GM18498 (cell line): Measurements from ENCODE around the gene SNN.

Experiments used
- ATAC-seq: cut with Tn5 transposase; IDR thresholded peaks from one replicate; pipeline ENCODE4 v1.9.1; 2021; ENCODE audit warnings: mild to moderate bottlenecking, moderate library complexity; ENCODE audit not compliant: unreplicated experiment

The SNN gene

DNA sequence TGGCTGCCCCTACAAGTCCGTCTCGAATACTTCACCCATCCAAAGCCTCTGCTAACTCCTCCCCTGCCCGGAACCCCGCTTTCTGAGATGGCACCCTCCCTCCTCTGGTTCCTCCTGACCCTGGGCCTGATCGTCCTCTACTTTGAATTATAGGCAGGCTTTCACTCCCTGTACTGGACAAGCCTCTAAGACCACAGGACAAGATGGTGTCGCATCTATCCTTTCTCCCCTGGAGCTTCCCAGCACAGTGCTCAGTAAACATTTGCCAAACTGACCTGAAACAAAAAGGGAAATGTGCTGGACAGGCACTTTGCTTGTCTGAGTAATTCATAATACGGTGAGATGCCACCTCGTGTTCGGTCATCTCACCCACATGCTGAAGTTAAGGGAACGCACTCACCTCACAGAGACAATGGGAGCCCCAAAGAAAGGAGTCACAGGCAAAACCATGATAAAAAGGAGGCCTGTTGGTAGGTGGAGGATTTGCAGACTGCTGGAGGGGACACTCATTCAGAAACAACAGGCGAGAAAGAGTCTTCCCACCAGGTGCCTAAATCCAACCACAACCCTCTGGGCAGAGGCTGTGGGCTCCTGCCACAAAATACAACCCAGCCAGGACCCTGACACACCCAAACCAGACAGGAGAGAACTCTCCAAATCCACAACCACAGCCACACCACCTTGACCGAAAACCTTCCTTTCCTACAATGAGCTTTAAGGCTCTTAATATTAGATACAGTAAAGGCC is 28.2 kb downstream of the SNN start:
- ATAC-seq, result no peak

DNA sequence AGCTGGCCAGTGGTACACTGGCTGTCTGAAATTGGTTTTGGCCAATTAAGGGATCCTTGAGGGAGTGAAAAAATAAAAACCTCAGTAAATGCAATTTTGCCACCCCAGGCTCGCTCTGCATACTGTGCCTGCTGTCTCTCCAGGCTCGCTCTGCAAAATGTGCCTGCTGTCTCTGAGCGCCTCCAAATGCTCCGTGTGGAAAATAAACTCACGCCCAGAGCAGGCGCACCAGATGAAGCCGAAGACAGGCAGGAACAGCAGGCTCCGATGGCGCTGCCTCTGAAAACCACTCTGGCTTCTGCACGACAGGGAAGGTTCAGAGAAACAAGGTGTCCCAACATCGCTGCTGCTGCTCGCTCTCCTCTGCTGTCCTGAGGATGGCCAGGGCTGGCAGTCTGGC is 29.1 kb downstream of the SNN start:
- no peak for ATAC-seq

DNA sequence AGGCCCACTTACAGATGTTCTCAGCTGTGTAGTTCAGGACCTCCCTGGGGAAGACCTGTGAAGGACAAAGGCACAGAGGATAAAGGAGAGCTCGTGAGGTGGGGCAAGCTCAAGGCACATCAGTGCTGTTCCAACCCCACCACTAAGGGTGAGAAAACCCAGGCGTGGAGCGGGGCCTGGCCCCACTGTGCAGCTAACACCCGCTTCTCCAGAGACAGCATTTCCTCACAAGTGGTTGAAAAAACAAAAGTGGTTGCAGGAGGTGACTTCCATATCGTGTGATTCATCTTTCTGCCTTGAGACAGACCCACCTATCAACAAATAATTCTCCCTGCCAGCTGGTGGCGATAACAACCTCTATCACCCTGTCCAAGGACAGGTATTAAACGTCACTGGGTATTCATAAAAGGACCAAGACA is 30.0 kb downstream of the SNN start:
- no peak for ATAC-seq

DNA sequence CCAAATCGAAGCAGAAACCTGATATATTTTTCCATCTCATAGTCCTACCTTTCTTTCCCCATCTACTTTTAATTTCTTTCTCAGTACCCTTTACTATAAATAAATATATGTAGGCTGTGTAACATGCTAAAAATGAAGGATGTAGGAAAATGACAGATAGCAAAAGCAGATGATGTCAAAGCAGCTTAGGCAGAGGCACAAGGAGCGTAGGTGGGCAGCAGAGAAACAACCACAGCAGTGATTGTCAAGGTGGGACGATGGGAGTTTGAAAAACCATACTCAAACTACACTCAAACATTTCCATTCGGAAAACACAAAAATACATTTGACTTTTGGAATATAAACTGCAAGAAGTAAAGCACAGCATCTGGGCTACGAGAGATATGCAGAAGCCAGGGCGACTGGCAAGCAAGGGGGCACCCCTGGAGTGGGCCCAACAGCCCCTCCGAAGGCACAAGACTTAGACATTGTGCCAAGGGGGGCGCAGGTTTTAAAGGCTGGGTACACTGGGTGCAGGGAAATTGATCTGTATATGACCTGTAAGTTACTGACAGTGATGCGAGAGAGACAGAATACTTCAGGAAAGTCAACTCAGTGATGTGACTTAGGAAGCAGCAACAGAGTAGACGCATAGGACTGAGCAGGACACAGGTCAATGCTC is 31.1 kb downstream of the SNN start:
- ATAC-seq, result no peak

DNA sequence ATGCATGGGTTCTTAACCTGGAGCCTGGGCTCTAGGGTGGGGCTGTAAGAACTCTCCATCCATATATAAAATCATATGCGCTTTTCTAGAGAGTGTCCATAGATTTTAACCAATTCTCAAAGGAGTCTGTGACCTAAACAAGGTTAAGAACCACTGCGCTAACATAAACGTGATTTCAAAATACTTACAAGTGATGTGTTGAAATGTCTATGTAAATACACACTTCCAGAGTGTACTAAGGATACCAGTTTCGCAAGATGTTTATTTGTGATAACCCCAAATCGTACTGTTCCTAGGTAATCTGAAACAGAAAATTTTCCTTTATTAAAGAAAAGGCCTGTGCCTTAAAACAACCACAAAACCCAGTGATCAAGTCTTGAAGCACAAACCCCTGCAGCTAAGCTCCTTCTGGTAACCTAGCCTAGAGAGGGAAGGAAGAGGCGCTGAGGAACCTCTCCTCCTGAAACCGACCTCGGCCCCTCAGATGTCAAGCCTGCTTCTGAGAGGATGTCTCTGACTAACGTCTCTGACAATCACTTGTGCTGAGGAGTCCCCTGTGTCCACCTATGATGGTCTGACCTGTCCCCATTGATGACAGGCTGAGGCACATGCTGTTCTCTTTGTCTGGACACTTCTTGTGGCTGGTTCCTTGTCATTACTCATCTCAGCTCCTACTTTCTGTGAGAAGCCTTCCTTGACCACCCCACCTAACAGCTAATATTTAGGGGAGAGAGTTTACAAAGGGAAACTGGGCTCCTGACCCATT is 32.2 kb downstream of the SNN start:
- no peak for ATAC-seq

DNA sequence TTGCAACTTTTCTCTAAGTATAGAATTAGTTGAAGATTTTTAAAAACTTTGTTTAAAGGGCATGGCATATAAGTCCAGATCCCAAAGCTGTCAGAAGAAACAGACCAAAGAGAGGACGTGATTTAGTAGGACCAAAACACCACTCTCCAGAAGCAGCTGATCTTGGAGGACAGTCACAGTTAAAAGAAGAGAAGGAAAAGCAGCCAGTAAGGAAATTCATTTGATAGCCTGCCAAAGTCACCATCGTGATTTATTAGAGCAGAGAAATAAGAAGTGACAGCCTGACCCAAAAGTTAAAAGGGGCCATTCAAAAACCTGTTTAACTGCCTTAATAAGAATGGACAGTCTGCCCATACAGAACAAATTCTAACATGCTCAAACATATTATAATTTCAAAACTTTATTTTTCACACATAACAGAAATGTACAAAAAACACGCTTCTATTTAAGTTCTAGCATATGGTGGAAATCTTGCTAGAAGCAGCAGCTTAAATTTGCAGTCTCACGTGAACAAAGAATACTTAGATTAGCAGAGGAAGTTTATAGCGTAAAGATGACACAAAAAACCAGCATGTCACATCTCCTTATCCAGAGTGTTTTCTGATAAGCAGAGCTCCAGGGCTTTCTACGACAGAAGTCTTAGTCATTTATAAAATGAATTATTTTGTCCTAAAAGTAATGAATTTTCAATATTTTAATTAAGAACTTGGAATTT is 37.2 kb downstream of the SNN start:
- no peak for ATAC-seq

DNA sequence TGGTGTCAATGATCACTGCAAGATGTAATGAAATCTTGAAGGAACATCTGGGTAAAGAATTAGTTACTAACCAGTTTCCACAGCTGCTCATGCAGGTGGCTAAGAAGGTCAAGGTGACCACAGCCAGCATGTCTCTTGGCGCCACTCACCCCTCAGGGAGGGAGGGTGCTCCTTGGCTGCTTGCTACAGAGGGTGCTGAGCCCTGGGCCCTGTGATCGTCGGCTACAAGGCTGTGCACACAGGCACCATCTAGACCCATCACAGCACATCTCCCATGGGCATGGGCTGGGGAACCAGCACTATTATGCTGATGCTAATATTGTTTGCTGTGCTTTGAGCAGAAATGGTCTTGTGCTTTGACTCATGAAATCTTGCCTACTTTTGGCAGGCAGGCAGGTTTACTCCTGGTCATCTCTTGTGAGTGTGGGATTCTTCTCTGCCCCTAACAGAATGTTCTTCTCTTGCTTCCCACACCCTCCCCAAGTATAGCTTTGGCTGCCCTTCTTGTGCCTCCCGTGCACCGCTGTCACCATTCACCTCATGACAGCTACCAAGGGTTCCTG is 38.0 kb downstream of the SNN start:
- no peak for ATAC-seq

DNA sequence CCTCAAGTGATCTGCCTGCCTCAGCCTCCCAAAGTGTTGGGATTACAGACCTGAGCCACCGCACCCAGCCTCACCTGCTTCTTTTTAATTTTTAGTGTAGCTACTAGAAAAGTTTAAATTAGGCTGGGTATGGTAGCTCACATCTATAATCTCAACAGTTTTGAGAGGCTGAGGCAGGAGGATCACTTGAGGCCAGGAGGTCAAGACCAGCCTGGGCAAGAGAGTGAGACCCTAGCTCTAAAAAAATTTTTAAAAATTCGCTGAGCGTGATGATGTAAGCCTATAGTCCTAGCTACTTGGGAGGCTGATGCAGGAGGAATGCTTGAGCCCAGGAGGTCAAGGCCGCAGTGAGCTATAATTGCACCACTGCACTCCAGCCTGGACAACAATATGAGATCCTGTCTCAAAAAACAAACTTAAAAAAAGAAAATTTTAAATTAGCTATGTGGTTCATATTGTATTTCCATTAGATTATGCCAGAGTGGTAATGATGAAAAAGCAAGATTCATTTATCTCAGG is 39.5 kb downstream of the SNN start:
- ATAC-seq, result no peak

DNA sequence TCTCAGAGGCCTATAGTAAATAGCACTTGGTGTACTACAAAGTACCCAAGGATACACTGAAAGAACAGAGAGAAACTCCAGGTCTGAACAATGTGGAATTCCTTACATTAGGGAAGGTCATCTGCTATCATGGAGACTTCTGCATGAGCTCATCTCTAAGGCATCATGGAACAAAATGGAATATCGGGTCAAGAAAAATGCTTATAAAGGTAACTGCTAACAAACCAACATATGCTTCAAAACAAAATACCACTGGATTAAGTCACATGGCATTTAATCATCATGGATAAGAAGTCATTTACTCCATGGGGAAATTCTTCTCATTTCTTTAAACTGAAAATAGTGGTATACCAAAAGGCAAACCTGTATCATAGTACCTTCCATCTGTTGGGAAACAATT is 40.2 kb downstream of the SNN start:
- no peak for ATAC-seq

DNA sequence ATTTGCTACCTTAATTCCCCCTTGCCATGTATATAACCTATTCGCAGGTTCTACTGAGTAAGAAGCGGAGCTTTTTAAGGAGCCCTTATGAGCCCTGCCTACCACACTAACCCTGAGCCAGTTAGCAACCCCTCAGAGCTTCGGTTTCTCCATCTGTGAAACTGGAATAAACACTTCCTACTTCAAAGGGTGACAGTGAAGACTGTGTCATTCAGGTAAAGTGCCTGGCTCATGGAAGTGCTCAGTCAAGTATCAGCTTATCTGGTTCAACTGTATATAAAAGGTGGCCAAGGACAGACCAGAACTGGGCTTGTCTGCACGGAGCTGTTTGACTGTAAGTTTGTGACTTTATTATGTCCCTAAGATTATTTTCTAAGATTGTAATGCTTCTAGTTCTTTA is 43.4 kb downstream of the SNN start:
- ATAC-seq, result no peak

DNA sequence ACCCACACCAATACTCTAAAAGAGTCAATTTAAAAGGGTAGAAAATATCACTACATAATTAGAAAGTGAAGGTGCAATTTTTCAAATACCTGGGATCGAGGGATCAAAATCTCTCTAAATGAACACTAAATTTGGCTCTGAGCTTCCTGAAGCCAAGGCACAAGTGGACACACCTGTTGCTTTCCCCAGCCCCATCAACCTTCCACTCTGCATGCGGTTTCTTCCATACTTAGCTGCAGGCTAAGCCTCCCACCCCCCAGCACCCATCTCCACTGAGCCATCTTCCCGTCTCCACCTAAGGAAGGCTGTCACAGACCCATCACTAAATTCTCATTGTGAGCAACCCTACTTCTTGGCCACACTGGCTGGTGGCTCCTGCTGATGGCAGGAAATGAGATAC is 43.9 kb downstream of the SNN start:
- ATAC-seq, result no peak

DNA sequence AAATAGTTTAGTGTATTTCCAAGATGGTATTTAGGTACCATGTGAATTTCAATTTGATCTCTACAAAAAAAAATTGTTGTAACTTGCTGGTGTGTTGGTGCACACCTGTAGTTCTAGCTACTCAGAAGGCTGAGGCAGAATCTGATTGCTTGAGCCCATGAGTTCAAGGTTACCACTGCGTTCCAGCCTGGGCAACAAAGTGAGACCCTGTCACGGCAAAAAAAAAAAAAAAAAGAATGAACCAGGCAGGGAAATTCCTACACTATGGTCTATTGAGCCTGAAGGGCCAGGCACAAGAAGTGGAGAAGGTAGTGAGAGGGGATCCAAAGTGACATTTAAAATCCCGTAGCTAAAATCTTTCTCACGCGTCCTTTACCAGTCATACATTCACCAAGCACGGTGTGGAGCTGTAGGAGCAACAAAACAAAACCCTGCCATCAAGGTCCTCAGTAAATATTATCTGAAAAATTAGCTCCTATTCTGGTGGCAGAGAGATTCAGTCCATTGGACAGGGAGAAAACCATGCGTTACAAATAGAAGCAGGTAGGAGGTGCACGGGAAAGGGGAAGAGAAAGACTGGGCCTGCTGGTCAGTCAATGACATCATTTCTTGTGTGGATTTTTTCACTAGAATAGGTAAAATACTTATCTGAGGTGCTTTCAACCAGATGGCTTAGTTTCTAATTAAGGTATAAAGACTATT is 47.1 kb downstream of the SNN start:
- ATAC-seq, result no peak

DNA sequence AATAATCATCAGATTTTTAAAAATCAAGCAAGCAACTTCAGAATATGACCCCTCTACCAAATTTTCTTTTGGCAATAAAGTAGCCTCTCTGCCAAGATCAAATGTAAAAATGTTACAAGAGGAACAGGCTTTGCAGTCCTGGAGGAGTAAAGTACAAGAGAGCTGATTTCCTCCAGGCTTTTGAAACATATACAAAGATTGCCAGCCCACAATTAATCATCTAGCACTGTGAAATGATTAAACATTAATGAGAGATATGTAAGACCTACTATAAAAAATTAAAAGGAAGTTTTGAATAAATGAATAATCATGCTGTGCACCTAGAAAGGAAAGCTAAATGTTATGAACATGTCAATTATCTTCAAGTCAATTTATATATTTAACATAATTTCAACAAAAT is 48.1 kb downstream of the SNN start:
- ATAC-seq, result no peak

DNA sequence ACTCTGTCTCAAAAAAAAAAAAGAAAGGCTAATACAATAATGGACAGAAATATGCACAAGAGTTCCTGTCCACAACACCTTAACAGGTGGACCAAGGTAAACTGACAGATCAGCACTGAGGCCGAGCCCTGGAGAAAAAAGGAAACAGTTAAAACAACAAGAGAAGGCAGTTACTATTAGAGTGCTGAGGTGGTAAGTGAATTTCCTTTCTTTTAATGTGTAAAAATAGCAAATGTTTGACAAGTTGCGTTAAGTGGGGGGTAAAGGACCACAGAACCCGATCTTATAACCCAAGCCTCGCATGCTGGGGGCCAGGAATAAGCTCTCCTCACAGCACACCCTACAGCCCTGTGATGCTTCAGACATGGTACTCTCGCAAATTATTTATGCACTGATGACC is 49.6 kb downstream of the SNN start:
- no peak for ATAC-seq

DNA sequence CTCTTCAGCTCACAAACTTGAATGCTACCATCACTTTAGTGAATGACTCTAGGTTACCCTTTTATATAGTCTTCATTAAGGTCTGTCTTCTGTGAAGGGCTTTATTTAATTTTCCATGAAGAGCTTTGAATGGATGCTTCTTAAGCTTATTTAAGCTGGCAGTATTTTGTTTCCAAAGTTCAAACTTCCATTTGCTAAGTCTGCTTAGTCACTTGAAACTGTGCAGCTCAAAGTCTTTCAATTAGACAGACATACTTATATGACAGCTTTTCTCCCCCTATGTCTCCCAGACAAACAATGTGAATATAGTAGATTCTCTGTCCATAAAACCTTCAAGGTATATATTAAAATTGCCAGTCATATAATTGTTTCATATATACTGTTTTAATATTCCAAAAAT is 50.9 kb downstream of the SNN start:
- ATAC-seq, result no peak

DNA sequence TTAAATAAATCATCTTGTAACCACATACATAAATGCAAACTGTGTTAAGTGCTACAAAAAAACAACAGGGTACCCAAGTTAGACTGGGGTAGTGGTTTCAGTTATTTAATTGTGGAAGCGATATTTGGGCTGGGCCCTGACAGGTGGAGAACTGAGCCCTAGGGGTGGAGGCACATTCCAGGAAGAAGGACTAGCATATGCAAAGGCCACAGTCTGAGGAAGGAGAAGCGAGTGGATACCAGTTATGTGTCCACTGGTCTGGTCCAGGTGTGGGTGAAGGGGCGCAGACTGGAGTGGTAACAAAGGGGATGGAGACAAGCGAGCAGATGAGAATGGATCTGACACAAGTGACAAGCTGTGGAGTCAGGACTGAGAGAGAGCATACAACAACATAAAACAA is 51.5 kb downstream of the SNN start:
- no peak for ATAC-seq

DNA sequence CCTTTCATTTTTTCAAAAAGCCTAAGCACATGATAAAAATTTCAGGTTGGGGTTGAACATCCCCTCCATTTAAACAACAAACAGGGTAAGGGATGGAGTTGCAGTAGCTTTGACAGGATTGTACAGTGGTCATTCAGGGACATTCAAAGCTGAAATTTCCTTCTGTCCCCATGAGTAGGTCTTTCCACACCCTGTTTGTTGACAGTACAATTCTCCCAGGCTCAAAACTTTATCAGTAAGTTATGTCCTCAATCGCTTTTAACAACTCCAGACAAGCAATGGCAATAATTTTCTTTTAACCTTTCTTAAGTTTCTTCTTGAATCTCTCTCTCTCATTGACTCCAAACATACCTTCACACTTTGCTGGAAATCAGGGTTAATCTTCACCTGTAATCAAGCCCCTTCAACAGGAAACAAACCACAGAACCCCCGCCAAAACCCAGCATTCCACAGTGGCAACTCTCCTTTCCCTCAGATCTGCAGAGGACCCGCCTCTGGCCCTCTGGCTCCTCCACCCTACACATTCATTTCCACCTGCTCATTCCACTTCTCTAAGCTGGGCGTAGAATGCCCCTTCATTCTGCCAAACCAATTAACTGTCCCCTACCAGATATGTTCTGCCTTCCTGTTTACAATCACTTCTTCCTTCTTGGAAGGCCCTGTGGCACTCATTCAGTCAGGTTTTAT is 53.7 kb downstream of the SNN start:
- no peak for ATAC-seq

DNA sequence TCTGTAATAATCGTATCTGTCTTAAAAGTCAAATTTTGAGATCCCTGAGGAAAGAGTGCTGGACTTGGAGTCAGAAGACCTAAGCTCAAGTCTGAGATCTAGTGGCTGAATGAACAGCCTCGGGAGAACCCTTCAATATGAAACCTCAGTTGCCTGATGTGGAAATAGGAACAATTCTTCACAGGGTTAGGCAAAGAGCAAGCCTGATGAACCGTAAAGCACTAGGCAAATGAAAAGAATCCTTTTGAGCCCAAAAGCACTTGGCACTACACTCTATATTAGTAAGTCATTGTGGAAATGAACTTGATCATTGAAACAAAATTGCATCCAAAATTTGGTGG is 54.2 kb downstream of the SNN start:
- ATAC-seq, result no peak

DNA sequence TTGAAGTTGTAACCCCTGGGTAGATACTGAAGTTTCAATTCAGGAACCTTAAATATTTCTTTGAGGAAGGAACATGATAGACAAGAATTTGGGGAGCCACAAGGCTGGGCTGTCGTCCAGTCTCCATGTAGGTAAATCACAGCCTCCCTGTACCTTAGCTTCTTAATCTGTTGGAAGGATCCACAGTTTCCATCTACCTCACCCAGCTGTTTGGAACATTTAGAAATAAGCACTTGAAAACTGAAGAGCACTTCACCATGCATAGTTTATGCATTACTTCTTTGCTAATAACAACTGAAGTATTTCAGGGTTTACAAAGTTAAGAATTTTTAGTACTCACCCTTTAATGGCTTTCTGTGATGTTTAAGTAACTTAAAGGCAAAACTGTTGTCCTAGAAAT is 57.2 kb downstream of the SNN start:
- ATAC-seq, result no peak

DNA sequence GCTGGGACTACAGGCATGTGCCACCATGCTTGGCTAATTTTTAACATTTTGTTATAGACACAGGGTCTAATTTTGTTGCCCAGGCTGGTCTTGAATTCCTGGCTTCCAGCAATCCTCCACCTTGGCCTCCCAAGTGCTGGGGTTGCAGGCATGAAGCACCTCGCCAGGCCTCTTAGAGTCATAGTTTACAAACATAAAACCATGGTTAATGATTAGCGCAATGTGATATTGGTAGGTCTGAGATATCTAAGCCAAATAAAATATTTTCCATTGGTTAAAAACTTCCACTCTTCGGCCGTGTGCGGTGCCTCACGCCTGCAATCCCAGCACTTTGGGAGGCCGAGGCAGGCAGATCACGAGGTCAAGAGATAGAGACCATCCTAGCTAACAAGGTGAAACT is 57.8 kb downstream of the SNN start:
- no peak for ATAC-seq
